GM12878 (cell line): ENCODE results near the gene NSFL1C. TPM values are rescaled to one million over a fixed set of nuclear protein-coding genes. Genes with fewer than 3 reads are reported as not detected.

Experiments
- BHLHE40 ChIP-seq, 2 experiments: fragments of 450-650 bp in 1 of 2; IDR thresholded peaks; 2 replicates each; pipeline ENCODE4 v1.6.1; 2011 to 2017; ENCODE audit warnings: low read depth in 2 of 2, borderline replicate concordance in 1 of 2, improper control_type of control experiment in 1 of 2, low read length in 1 of 2, mild to moderate bottlenecking in 1 of 2
- BMI1 ChIP-seq: fragments of 450-650 bp; IDR thresholded peaks from 2 replicates; pipeline ENCODE4 v1.6.1; 2016; ENCODE audit warnings: mild to moderate bottlenecking, moderate library complexity, borderline replicate concordance
- CBFB ChIP-seq: IDR thresholded peaks from 2 replicates; pipeline ENCODE4 v1.6.1; 2016; ENCODE audit warnings: antibody characterized with exemption, low read depth
- EZH2 ChIP-seq: IDR thresholded peaks from 2 replicates; pipeline ENCODE4 v1.6.1; 2012; ENCODE audit warnings: low read depth, mild to moderate bottlenecking, control low read depth, inconsistent platforms, low read length, borderline replicate concordance; ENCODE audit not compliant: control insufficient read depth
- HCFC1 ChIP-seq: fragments of 150-350 bp; IDR thresholded peaks from 2 replicates; pipeline ENCODE4 v1.6.1; 2014; ENCODE audit warnings: low read length
- IRF3 ChIP-seq: fragments of 450-650 bp; IDR thresholded peaks from 2 replicates; pipeline ENCODE4 v1.6.1; 2014; ENCODE audit warnings: mild to moderate bottlenecking
- JUND ChIP-seq: IDR thresholded peaks from 2 replicates; pipeline ENCODE4 v1.6.1; 2012; ENCODE audit warnings: low read depth, mild to moderate bottlenecking, low read length, improper control_type of control experiment, moderate library complexity
- KLF5 ChIP-seq: fragments of 450-650 bp; IDR thresholded peaks from 2 replicates; pipeline ENCODE4 v1.6.1; 2014; ENCODE audit warnings: mild to moderate bottlenecking; ENCODE audit not compliant: partially characterized antibody
- LARP7 ChIP-seq: fragments of 450-650 bp; IDR thresholded peaks from 2 replicates; pipeline ENCODE4 v1.6.1; 2017; ENCODE audit warnings: mild to moderate bottlenecking
- MYC ChIP-seq: IDR thresholded peaks from 2 replicates; pipeline ENCODE4 v1.6.1; 2011; ENCODE audit warnings: mild to moderate bottlenecking, low read length, moderate library complexity, inconsistent platforms; ENCODE audit not compliant: insufficient read depth, insufficient replicate concordance, insufficient read length, severe bottlenecking
- NBN ChIP-seq: fragments of 450-650 bp; IDR thresholded peaks from 2 replicates; pipeline ENCODE4 v1.6.1; 2016
- NFXL1 ChIP-seq: fragments of 450-650 bp; IDR thresholded peaks from 2 replicates; pipeline ENCODE4 v1.6.1; 2017; ENCODE audit warnings: antibody characterized with exemption, mild to moderate bottlenecking, borderline replicate concordance
- NFYB ChIP-seq: IDR thresholded peaks from 2 replicates; pipeline ENCODE4 v1.6.1; 2011; ENCODE audit warnings: low read depth, mild to moderate bottlenecking, low read length, improper control_type of control experiment, moderate library complexity; ENCODE audit not compliant: insufficient read depth
- PBX3 ChIP-seq: IDR thresholded peaks from 2 replicates; pipeline ENCODE4 v1.6.1; 2011; ENCODE audit warnings: mild to moderate bottlenecking, low read depth, low read length, moderate library complexity; ENCODE audit not compliant: insufficient replicate concordance
- POU2F2 ChIP-seq: IDR thresholded peaks from 3 replicates; pipeline ENCODE4 v1.6.1; 2011; ENCODE audit warnings: low read depth, mild to moderate bottlenecking, low read length, borderline replicate concordance
- RELB ChIP-seq: fragments of 450-650 bp; IDR thresholded peaks from 2 replicates; pipeline ENCODE4 v1.6.1; 2017; ENCODE audit warnings: low read depth, mild to moderate bottlenecking, moderate library complexity
- REST ChIP-seq: IDR thresholded peaks from 2 replicates; pipeline ENCODE4 v1.6.1; 2012; ENCODE audit warnings: mild to moderate bottlenecking, low read depth, low read length
- SRF ChIP-seq, 2 experiments: IDR thresholded peaks; 2 replicates each; pipeline ENCODE4 v1.6.1; 2011; ENCODE audit warnings: low read depth in 2 of 2, low read length in 2 of 2, mild to moderate bottlenecking in 1 of 2, moderate library complexity in 1 of 2
- STAT3 ChIP-seq: IDR thresholded peaks from 2 replicates; pipeline ENCODE4 v1.6.1; 2011; ENCODE audit warnings: low read depth, low read length, improper control_type of control experiment
- TARDBP ChIP-seq: IDR thresholded peaks from 2 replicates; pipeline ENCODE4 v1.6.1; 2016; ENCODE audit warnings: borderline replicate concordance
- ZBED1 ChIP-seq: IDR thresholded peaks from 2 replicates; pipeline ENCODE4 v1.6.1; 2016; ENCODE audit warnings: borderline replicate concordance
- ZZZ3 ChIP-seq: IDR thresholded peaks from 2 replicates; pipeline ENCODE4 v1.6.1; 2011; ENCODE audit warnings: low read depth; ENCODE audit not compliant: control insufficient read depth, insufficient read length
- polyA plus RNA-seq, 11 experiments: library from polyadenylated mRNA; depleted of rRNA in 4 of 11; unstranded in 6 of 11; stranded (reverse) in 5 of 11; fragments of >200 nt; fragmentation: Nextera tagmentation in 4 of 11; fragmentation: Illumina TruSeq in 1 of 11; extraction: Ambion mirVana in 4 of 11; extraction: Trizol in 1 of 11; gene quantifications; 1 replicate in 1 of 11; 2 replicates in 10 of 11; pipeline versions ENCODE4 v1.2.1 to v1.2.3, GENCODE V29; 2011 to 2016; ENCODE audit warnings: inconsistent platforms in 2 of 11, missing spikeins in 2 of 11, low read depth in 1 of 11
- total RNA-seq, 4 experiments: library from RNA; depleted of rRNA in 3 of 4; stranded (reverse); fragments of >200 nt in 3 of 4; fragmentation: Illumina TruSeq in 1 of 4; extraction: Trizol in 1 of 4; gene quantifications; 2 replicates each; pipeline versions ENCODE4 v1.2.1 to v1.2.3, GENCODE V29; 2013 to 2021

NSFL1C gene
- total and polyA plus RNA-seq, 10 of the 15 experiments (the other 5 are each of a cell fraction or from before 2014, with no cell fraction given): 21.5 to 100 (median 38.1) TPM

GRCh38 chr20:1434571-1435336 is 31.9 kb downstream of the NSFL1C start (continued):
- TF ChIP-seq SRF (IDR thresholded peaks at IDR 0.05; ENCODE audit: low read depth in 2 of 2, low read length in 2 of 2) (no peak), ZBED1 (no peak), EZH2 (peak; percentile 63; the same call in 1 of the 2 replicates), HCFC1 (no peak), REST (no peak), CBFB (peak; percentile 95), BHLHE40 (IDR thresholded peaks at IDR 0.05; ENCODE audit: borderline replicate concordance in 1 of 2, low read depth in 2 of 2, low read length in 1 of 2) (peak; percentile 57 to 72; a peak in 3 of 4 replicates), ZZZ3 (no peak), JUND (no peak), LARP7 (no peak), BMI1 (no peak), POU2F2 (peak; percentile 71; the same call in 1 of the 3 replicates), KLF5 (no peak), RELB (no peak), NFXL1 (no peak), TARDBP (no peak), STAT3 (no peak), MYC (no peak), PBX3 (no peak), IRF3 (no peak), NBN (0 out of 2 replicates have a peak, but pooled peaks have one; percentile 51), NFYB (no peak)
